Endothelial cell of umbilical vein (primary cell): ENCODE data around the gene PCDH9. TPM values are rescaled to one million over a fixed set of nuclear protein-coding genes. Genes with fewer than 3 reads are reported as not detected.

Source experiments
- BruUV-seq: library from RNA; stranded (reverse); fragments of 400-500 nt; replicated peaks from 2 replicates; lab custom pipeline; 2021; lab: Mats Ljungman, UMichigan
- CTCF ChIA-PET: fragments of 300-600, 350-600 bp; sonication (Branson Sonifier 250); formaldehyde crosslinking; loops from one replicate; lab custom pipeline; 2021; ENCODE audit warnings: antibody characterized with exemption, inconsistent platforms; lab: Charles Lee
- POLR2A ChIA-PET: fragments of 300-600, 350-600 bp; sonication (Branson Sonifier 250); formaldehyde crosslinking; loops from one replicate; lab custom pipeline; 2021; ENCODE audit warnings: antibody characterized with exemption, inconsistent platforms; lab: Charles Lee
- DNase-seq: peaks from one replicate; pipeline ENCODE4 v3.0.0-alpha.2; 2011; ENCODE audit warnings: low read depth, low spot score
- FAIRE-seq: peaks from 2 replicates; lab custom pipeline; 2011; peaks lifted over from hg19 to GRCh38; lab: Jason Lieb, UNC
- H2AFZ ChIP-seq: 2 replicates; pipeline ENCODE4 v1.6.0; 2012; ENCODE audit warnings: low read depth, low read length, control low read depth, inconsistent platforms
- H3K27ac ChIP-seq: 2 replicates; pipeline ENCODE4 v1.5.1; 2011; ENCODE audit warnings: low read depth, mild to moderate bottlenecking, control low read depth, low read length, moderate library complexity; ENCODE audit not compliant: insufficient read depth
- H3K27me3 ChIP-seq, 2 experiments: 2 replicates each; pipeline versions ENCODE4 v1.6.0 to v1.6.1; 2011; ENCODE audit warnings: low read length in 2 of 2, mixed read lengths in 1 of 2; ENCODE audit not compliant: control insufficient read depth in 2 of 2, insufficient read depth in 2 of 2
- H3K36me3 ChIP-seq, 2 experiments: 2 replicates in 1 of 2; 3 replicates in 1 of 2; pipeline ENCODE4 v1.5.1; 2011; ENCODE audit warnings: low read length in 2 of 2, mild to moderate bottlenecking in 1 of 2, moderate library complexity in 1 of 2; ENCODE audit not compliant: control insufficient read depth in 2 of 2, insufficient read depth in 2 of 2; ENCODE audit errors: extremely low read depth in 1 of 2
- H3K4me1 ChIP-seq: 3 replicates; pipeline ENCODE4 v1.5.1; 2011; ENCODE audit warnings: mild to moderate bottlenecking, low read length; ENCODE audit not compliant: control insufficient read depth, insufficient read depth; ENCODE audit errors: extremely low read depth
- H3K4me2 ChIP-seq: 2 replicates; pipeline ENCODE4 v1.6.1; 2011; ENCODE audit warnings: low read length, control low read depth, mixed read lengths; ENCODE audit not compliant: insufficient read depth
- H3K4me3 ChIP-seq, 3 experiments: fragments of 200-600 bp in 1 of 3; sonication (generic), shearing (Covaris generic) in 1 of 3; replicated peaks in 1 of 3; 2 replicates each; pipeline ENCODE4 v1.5.1; 2011 to 2016; ENCODE audit warnings: control low read depth in 3 of 3, low read length in 3 of 3, mild to moderate bottlenecking in 2 of 3, inconsistent platforms in 1 of 3, low read depth in 1 of 3, moderate library complexity in 1 of 3; ENCODE audit not compliant: insufficient read depth in 1 of 3
- H3K79me2 ChIP-seq: 2 replicates; pipeline ENCODE4 v1.6.0; 2012; ENCODE audit warnings: low read length, inconsistent platforms; ENCODE audit not compliant: control insufficient read depth, insufficient read depth
- H3K9ac ChIP-seq: replicated peaks from 2 replicates; pipeline ENCODE3; 2011; ENCODE audit warnings: low read length, control low read depth; ENCODE audit not compliant: insufficient read depth; ENCODE audit errors: extremely low read depth
- H3K9me1 ChIP-seq: replicated peaks from 3 replicates; pipeline ENCODE4 v1.6.0; 2011; ENCODE audit warnings: mild to moderate bottlenecking, low read length; ENCODE audit not compliant: control insufficient read depth, insufficient read depth; ENCODE audit errors: extremely low read depth
- H3K9me3 ChIP-seq: replicated peaks from 2 replicates; pipeline ENCODE4 v1.5.1; 2012; ENCODE audit warnings: low read length, inconsistent platforms; ENCODE audit not compliant: control insufficient read depth, insufficient read depth
- H4K20me1 ChIP-seq: replicated peaks from 2 replicates; pipeline ENCODE3; 2011; ENCODE audit warnings: mild to moderate bottlenecking, low read length; ENCODE audit not compliant: control insufficient read depth, insufficient read depth; ENCODE audit errors: extremely low read depth
- FOS ChIP-seq: IDR thresholded peaks from 2 replicates; pipeline ENCODE4 v1.6.1; 2011; ENCODE audit warnings: mild to moderate bottlenecking, low read length, moderate library complexity, borderline replicate concordance; ENCODE audit not compliant: insufficient read depth
- GATA2 ChIP-seq: IDR thresholded peaks from 2 replicates; pipeline ENCODE4 v1.7.0; 2011; ENCODE audit warnings: low read depth, mild to moderate bottlenecking, moderate library complexity, mixed read lengths, low read length; ENCODE audit not compliant: insufficient read length, insufficient read depth
- JUN ChIP-seq: IDR thresholded peaks from 2 replicates; pipeline ENCODE4 v1.6.1; 2011; ENCODE audit warnings: borderline replicate concordance, low read depth; ENCODE audit not compliant: insufficient read length, insufficient read depth
- MYC ChIP-seq: IDR thresholded peaks from one replicate; pipeline ENCODE4 v1.6.1; 2011; ENCODE audit warnings: mild to moderate bottlenecking, low read depth, low read length
- POLR2A ChIP-seq: IDR thresholded peaks from 2 replicates; pipeline ENCODE4 v1.6.1; 2012; ENCODE audit warnings: low read depth, mild to moderate bottlenecking, control low read depth, low read length
- dilution Hi-C: fragments of 300-500 bp; cut with MboI; formaldehyde crosslinking; loops from one replicate; pipeline ENCODE4 v1.15.0; 2019; ENCODE audit warnings: low sequenced_read_pairs; ENCODE audit not compliant: extremely low pct_ligation_motif_present
- intact Hi-C: fragments of 100-400 bp; cut with micrococcal nuclease; formaldehyde crosslinking; loops from one replicate; pipeline ENCODE4 v1.10.0; 2022
- polyA plus RNA-seq, 4 experiments: library from polyadenylated mRNA; depleted of rRNA in 3 of 4; stranded (reverse) in 3 of 4; unstranded in 1 of 4; fragments of >200 nt; gene quantifications; 2 replicates each; pipeline versions ENCODE4 v1.2.1 to v1.2.3, GENCODE V29; 2011 to 2012; ENCODE audit warnings: missing spikeins in 1 of 4
- total RNA-seq: library from RNA; stranded (reverse); gene quantifications from 2 replicates; pipeline ENCODE4 v1.2.3, GENCODE V29; 2021
- TF ChIP-seq, protein P1 (sequence below), 2 donors: IDR thresholded peaks; 1 replicate in 1 of 2; 2 replicates in 1 of 2; pipeline ENCODE4 v1.5.1; 2011; ENCODE audit warnings: low read length in 2 of 2, mild to moderate bottlenecking in 2 of 2, moderate library complexity in 2 of 2, control low read depth in 1 of 2, inconsistent platforms in 1 of 2, low read depth in 1 of 2; ENCODE audit not compliant: insufficient read depth in 1 of 2; ENCODE audit errors: extremely low read depth in 1 of 2

Gene PCDH9
- total and polyA plus RNA-seq, 2 donors (not counting 3 experiments of a cell fraction or from before 2014, with no cell fraction given), result 1.1 to 5.2 TPM

DNA sequence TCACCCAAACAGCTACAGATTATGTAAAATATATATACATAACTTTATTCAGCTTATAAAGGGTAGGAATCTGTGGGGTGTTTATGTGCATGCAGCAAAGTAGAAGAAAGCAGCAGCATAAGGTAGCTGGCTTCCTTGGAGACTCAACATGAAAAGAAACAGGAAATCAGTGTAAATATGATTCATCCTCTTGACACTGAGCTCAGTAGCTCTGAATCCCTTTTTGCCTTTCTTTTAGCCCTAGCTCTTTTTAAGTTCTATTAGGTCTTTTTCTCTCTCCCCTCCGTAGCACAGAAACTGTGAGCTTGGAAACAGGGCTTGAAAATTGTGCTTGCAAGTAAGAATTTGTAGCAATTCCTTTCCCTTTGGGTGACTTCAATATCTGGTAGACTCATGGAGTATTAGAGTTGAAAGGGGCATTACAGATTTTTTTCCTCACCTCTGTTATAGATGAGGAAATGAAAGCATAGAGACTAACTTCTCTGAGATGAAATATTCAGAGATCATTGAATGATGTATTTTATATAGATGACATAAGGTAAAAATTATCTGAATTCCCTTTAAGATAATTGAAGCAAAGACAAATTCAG lies 314.4 kb downstream of the PCDH9 start:
- BruUV-seq, result no TSS peak
- dilution Hi-C loops, result no loop called here
- CTCF ChIA-PET, result interaction anchor here (0.9 to 1.8 kb wide), 10 partner anchors 9 to 308 kb away, joined by 3 to 8 read pairs (median 4); no protein-coding TSS in a partner anchor

More for the DNA sequence above, 314.4 kb downstream of the PCDH9 start:
- Histone ChIP-seq H3K9ac (no peak overlapping the region), H3K36me3 (no peaks in the 10 kb centered on the region), H3K4me2 (peak overlapping the region; percentile 47), H3K27me3 (no peaks in the 10 kb centered on the region), H3K9me1 (peaks cover 2% of the 10 kb centered on the region), H3K27ac (peak overlapping the region; percentile 37), H3K4me3 (no peak overlapping the region), H3K79me2 (no peaks in the 10 kb centered on the region), H3K4me1 (peaks cover 12% of the 10 kb centered on the region), H2AFZ (peak overlapping the region; percentile 54), H3K9me3 (no peaks in the 10 kb centered on the region), H4K20me1 (no peaks in the 10 kb centered on the region)
- intact Hi-C loops, result no loop called here
- FAIRE-seq, result peak; percentile 15
- TF ChIP-seq GATA2 (no peak), FOS (peak; percentile 37), MYC (no peak), POLR2A (no peak), JUN (peak; percentile 54)
- TF ChIP-seq, protein P1, sequence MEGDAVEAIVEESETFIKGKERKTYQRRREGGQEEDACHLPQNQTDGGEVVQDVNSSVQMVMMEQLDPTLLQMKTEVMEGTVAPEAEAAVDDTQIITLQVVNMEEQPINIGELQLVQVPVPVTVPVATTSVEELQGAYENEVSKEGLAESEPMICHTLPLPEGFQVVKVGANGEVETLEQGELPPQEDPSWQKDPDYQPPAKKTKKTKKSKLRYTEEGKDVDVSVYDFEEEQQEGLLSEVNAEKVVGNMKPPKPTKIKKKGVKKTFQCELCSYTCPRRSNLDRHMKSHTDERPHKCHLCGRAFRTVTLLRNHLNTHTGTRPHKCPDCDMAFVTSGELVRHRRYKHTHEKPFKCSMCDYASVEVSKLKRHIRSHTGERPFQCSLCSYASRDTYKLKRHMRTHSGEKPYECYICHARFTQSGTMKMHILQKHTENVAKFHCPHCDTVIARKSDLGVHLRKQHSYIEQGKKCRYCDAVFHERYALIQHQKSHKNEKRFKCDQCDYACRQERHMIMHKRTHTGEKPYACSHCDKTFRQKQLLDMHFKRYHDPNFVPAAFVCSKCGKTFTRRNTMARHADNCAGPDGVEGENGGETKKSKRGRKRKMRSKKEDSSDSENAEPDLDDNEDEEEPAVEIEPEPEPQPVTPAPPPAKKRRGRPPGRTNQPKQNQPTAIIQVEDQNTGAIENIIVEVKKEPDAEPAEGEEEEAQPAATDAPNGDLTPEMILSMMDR (IDR thresholded peaks at IDR 0.05; ENCODE audit: extremely low read depth in 1 of 2, insufficient read depth in 1 of 2, low read depth in 1 of 2, low read length in 2 of 2), result no peak
- POLR2A ChIA-PET, result no interaction called here
- peak; percentile 53 for DNase-seq
